C4-2B (cell line): ENCODE results near the gene PDE2A.

Source experiments
- H3K27ac ChIP-seq: fragments of 450-650 bp; 2 replicates; pipeline ENCODE4 v1.5.1; 2017
- ZFX ChIP-seq: fragments of 450-650 bp; IDR thresholded peaks from 2 replicates; pipeline ENCODE4 v1.6.1; 2017
- TF ChIP-seq, protein P1 (sequence below): fragments of 450-650 bp; conservative IDR thresholded peaks from 2 replicates; pipeline ENCODE4 v1.5.1; 2017; ENCODE audit warnings: mild to moderate bottlenecking

The PDE2A gene

DNA sequence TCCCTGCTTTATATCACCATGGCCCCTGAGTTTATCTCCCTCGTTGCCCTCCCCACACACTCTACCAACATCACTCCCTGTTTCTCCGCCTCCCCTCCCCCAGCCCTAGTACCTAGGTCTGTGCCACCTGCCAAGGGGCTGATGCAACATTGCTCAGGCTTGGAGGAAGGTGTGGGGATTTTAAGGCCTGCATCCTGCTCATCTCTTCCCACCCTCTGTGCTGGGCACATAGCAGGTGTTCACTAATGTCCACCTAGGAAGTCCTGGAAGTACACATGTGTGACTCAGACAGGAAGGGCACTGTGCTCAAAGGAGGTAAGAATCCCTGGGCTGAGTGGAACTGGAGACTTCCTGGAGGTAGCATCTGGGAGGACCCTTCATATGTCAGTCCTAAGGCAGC lies 37.0 kb downstream of the PDE2A start:
- H3K27ac ChIP-seq = peak overlapping the region; percentile 1; the same call in 1 of the 2 replicates
- no peak for TF ChIP-seq ZFX
- TF ChIP-seq, protein P1, sequence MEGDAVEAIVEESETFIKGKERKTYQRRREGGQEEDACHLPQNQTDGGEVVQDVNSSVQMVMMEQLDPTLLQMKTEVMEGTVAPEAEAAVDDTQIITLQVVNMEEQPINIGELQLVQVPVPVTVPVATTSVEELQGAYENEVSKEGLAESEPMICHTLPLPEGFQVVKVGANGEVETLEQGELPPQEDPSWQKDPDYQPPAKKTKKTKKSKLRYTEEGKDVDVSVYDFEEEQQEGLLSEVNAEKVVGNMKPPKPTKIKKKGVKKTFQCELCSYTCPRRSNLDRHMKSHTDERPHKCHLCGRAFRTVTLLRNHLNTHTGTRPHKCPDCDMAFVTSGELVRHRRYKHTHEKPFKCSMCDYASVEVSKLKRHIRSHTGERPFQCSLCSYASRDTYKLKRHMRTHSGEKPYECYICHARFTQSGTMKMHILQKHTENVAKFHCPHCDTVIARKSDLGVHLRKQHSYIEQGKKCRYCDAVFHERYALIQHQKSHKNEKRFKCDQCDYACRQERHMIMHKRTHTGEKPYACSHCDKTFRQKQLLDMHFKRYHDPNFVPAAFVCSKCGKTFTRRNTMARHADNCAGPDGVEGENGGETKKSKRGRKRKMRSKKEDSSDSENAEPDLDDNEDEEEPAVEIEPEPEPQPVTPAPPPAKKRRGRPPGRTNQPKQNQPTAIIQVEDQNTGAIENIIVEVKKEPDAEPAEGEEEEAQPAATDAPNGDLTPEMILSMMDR = no peak

DNA sequence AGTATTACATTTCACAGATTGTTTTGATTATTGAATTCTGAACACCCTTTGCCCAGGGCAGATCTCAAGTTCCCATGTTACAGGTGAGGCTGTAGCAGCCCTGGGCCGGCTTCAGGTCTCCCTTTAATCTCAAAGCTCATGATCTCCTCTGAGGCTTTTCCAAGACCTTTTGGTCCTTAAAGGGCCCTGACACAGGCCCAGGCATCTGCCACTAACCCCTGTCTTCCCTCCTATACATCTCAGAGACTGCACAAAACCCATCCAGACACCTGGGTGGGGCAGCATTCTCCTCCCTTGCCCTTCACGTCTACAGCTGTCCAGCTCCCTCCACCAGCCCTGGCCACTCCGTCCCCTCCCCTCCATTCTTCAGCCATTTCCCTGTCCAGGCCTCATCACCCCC lies 37.8 kb downstream of the PDE2A start:
- H3K27ac ChIP-seq = no peak overlapping the region
- no peak for TF ChIP-seq ZFX

DNA sequence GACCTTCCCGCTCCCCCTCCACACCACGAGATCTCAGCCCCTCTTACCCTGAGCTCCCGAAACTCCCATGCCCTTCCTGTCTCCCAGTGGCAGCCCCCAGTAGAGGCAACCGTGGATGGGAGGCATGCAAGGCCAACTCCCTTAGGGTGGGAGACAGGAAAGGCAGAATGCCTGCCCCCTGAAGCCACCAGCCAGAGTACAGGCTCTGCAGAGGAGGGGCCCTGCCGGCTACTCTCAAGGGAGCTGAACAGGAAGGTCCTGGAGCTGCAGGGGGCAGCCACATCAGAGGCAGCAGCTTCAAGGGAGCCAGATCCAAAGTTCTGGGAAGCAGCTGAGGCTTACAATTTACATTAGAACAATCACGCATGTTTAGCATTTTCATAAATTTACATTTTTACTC lies 38.3 kb downstream of the PDE2A start:
- H3K27ac ChIP-seq = no peak overlapping the region
- no peak for TF ChIP-seq ZFX
- TF ChIP-seq, protein P1 = no peak

DNA sequence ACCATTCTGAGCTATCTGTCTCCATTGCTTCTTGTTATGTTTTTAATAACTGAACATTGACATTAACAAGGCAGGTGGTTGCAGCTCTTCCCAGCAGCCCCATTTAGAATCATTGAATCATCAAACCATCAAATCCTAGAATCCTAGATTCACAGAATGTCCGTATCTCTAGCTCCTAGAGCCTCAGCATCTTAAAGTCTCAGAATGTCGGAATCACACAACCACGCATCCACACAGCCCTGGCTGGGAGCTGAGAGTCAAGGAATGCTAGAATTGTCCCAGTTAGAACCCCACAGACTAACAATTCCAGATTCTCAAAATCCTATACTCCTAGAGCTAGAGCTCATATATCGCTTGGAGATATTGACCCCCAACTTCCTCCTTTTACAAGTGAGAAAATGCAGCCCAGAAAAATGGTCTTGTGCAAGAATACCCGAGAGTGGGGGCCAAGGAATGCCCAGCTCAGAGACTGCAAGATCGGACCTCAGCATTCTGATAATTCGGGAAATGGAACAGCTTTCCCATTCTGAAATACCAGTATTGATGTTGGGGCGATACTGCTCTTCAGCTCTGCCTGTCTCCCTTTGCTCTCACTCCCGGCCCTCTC lies 38.8 kb downstream of the PDE2A start:
- no peak overlapping the region for H3K27ac ChIP-seq

DNA sequence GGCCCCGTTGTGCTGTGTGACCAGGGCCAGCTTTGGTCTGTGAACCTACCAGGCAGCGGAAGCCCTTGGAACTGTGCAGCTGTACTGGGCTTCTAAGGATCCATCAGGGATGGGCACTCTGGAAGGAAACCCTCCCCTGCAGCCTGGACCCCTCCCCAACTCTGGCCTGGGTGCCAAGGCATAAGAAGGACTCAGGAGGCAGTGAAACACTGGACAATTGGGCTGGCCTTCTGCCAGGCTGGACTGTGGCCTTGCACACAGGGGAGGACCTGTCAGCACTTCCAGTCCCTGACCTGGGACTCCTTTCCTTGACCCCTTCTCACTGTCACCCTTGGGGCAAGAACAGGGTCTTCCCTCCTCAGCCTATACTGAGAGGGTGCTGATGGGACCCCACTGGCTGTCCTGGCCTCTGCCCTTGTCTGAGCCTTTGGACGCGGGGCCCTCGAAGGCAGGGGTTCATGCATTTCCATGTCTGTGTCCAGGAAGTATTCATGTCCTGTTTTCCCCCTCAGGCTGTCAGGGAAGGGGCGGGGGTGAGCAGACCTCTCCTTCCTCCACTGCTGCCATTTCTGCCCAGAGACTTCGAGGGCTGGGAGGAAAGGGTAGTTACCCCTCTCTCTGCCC lies 39.6 kb downstream of the PDE2A start:
- no peak overlapping the region for H3K27ac ChIP-seq
- no peak for TF ChIP-seq ZFX
- TF ChIP-seq, protein P1 = no peak

More for the DNA sequence above, 38.8 kb downstream of the PDE2A start:
- TF ChIP-seq, protein P1 = no peak
- no peak for TF ChIP-seq ZFX

DNA sequence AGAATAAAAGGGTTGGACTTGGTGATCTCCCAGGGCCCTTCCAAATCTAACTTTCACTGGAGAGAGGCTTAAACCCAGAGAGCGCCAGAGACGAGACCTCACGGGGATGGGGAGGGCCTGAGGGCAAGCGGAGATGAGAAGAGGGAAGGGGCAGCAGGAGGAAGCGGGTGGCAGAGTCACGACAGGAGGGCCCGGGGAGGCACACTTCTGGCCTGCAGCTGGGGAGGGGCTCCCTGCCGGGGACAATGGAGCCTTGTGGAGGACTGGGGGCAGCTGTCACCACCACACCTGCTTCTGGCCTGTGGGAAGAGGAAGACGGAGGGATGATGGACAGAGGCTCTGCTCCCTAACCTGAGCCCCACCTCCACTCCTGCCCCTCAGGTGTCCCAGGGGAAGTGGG lies 40.2 kb downstream of the PDE2A start:
- H3K27ac ChIP-seq = no peak overlapping the region
- TF ChIP-seq, protein P1 = no peak
- no peak for TF ChIP-seq ZFX

DNA sequence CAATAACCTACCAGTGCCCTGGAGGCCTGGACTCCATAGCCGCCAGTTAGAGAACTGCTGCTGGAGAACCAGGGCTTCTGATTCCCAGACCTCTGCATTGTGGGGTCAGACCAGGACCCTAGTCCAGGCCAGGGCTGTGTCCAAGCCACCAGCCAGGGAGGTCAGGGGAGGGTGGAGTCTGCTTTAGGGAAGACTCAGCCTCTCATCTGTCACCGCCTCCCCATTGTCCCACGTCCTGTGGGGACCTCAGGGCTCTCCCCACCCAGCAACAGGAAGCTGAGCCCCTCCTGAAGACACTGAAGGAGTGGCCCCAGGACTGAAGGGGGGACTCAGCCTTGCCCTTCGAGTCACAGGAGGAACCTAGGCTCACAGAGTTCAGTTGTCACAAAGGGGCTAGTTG lies 41.2 kb downstream of the PDE2A start:
- H3K27ac ChIP-seq = no peak overlapping the region
- no peak for TF ChIP-seq ZFX
- TF ChIP-seq, protein P1 = no peak
